Ovary (tissue), 9 donors: Measurements from ENCODE around the gene RPP25L. TPM values are rescaled to one million over a fixed set of nuclear protein-coding genes. Genes with fewer than 3 reads are reported as not detected.

Source experiments
- DNase-seq, 5 donors: peaks; one replicate each; pipeline ENCODE4 v3.0.0-alpha.2; 2019 to 2020
- H3K27ac ChIP-seq, 2 donors: fragments of 200-600 bp; one replicate each; pipeline versions ENCODE4 v1.5.1 to v1.8.0; 2019 to 2022
- H3K27me3 ChIP-seq: fragments of 200-600 bp; one replicate; pipeline ENCODE4 v1.8.0; 2022
- H3K36me3 ChIP-seq: fragments of 200-600 bp; sonication (generic); one replicate; pipeline ENCODE4 v1.5.1; 2019
- H3K4me1 ChIP-seq: one replicate; pipeline ENCODE4 v1.8.1; 2013; ENCODE audit warnings: mild to moderate bottlenecking, moderate library complexity; ENCODE audit not compliant: insufficient read depth
- H3K4me3 ChIP-seq: fragments of 200-600 bp; sonication (generic); one replicate; pipeline ENCODE4 v1.5.1; 2017
- H3K9me3 ChIP-seq, 2 donors: fragments of 200-600 bp in 1 of 2; sonication (generic) in 1 of 2; one replicate each; pipeline versions ENCODE4 v1.5.1 to v1.8.1; 2013 to 2019; ENCODE audit warnings: mild to moderate bottlenecking in 1 of 2, moderate library complexity in 1 of 2
- EP300 ChIP-seq: sonication (generic); formaldehyde crosslinking; IDR thresholded peaks from one replicate; pipeline ENCODE4 v1.6.1; 2017; ENCODE audit warnings: antibody characterized with exemption
- POLR2A ChIP-seq: fragments of 450-650 bp; IDR thresholded peaks from one replicate; pipeline ENCODE4 v1.6.1; 2017; ENCODE audit warnings: antibody characterized with exemption, mild to moderate bottlenecking, moderate library complexity
- WGBS, 3 donors: extraction: QIAGEN DNeasy Blood & Tissue Kit in 1 of 3; methylation state at CpG; one replicate each; pipeline versions ENCODE4 v1.1.5 to v1.1.7; 2013 to 2017; 5-methylcytosine and 5-hydroxymethylcytosine counted together
- intact Hi-C, 4 donors: fragments of 100-400 bp; cut with DNase I; formaldehyde crosslinking; loops; one replicate each; pipeline versions ENCODE4 v1.11.0 to v1.15.1; 2022 to 2023
- polyA plus RNA-seq, 2 donors: library from polyadenylated mRNA; stranded (reverse); fragments of 200-250 nt in 1 of 2; fragments of 350-450 nt in 1 of 2; fragmentation: Illumina TruSeq in 1 of 2; extraction: RNeasy Lipid Tissue Mini Kit (QIAGEN cat#74804) in 1 of 2; gene quantifications; one replicate each; pipeline ENCODE4 v1.2.3, GENCODE V29; 2013 to 2014
- total RNA-seq, 7 donors: library from RNA; depleted of rRNA in 2 of 7; stranded (reverse); fragments of >200 nt in 2 of 7; fragmentation: NEBNext Ultra II Directional in 3 of 7; extraction: Animal tissue kit (Norgen Biotek cat#: 25700) in 3 of 7; gene quantifications; one replicate each; pipeline versions ENCODE4 v1.1.0 to v1.2.4, GENCODE V29; 2016 to 2023
- TF ChIP-seq, protein P1 (sequence below), 3 donors: fragments of 450-650 bp in 2 of 3; fragments of 200-600 bp in 1 of 3; IDR thresholded peaks; one replicate each; pipeline versions ENCODE4 v1.5.1 to v1.8.0; 2016 to 2022; ENCODE audit warnings: antibody characterized with exemption in 3 of 3, mild to moderate bottlenecking in 1 of 3
- donor health status: DM: no; HTN: no; CAD: no; lungs with moderate emphysema.
- donor health status: DM: no; HTN: no; CAD: no.
- donor health status: Bipolar disorder and iron deficiency.
- donor health status: DM: yes; HTN: yes; CAD: no.
- donor health status: DM: no; HTN: no; CAD: no.
- donor health status: DM: yes; HTN: yes; CAD: no.

The RPP25L gene
- total and polyA plus RNA-seq, 9 donors, result 5.4 to 28.8 (median 20.6) TPM

DNA sequence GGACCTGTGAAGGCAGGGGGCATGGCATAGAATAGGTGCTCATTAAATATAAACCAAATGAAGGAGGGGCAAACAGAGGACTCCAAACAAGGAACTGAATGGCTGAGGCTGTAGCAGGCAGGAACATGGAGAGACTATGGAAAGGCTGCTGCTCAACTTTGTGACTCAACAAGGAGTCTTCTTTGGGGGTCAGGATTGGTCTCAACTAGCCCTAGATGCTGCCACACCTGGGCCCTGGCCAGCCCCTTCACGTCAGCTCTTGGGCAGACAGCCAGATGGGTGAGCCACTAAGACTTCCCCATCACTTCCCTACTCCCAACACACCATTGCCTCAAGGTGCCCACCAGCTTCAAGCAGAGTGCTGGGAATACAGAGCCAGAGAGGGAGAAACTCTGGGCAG is 11.0 kb downstream of the RPP25L start:
- H3K36me3 ChIP-seq, result no peaks in the 10 kb centered on the region
- H3K9me3 ChIP-seq, result no peaks in the 10 kb centered on the region
- no peak overlapping the region for H3K27ac ChIP-seq
- DNase-seq, result no peak
- intact Hi-C loops, result loop anchor here (5.0 to 10.0 kb wide), 3 partner anchors 194 to 266 kb away; no protein-coding TSS in a partner anchor
- 26 to 58% (median 35%) methylated on average over 1 of the region's 1 CpG for WGBS, 3 donors
- no peaks in the 10 kb centered on the region for H3K4me1 ChIP-seq
- H3K4me3 ChIP-seq, result no peak overlapping the region
- H3K27me3 ChIP-seq, result no peaks in the 10 kb centered on the region
- TF ChIP-seq POLR2A (no peak), EP300 (no peak)
- TF ChIP-seq, protein P1, sequence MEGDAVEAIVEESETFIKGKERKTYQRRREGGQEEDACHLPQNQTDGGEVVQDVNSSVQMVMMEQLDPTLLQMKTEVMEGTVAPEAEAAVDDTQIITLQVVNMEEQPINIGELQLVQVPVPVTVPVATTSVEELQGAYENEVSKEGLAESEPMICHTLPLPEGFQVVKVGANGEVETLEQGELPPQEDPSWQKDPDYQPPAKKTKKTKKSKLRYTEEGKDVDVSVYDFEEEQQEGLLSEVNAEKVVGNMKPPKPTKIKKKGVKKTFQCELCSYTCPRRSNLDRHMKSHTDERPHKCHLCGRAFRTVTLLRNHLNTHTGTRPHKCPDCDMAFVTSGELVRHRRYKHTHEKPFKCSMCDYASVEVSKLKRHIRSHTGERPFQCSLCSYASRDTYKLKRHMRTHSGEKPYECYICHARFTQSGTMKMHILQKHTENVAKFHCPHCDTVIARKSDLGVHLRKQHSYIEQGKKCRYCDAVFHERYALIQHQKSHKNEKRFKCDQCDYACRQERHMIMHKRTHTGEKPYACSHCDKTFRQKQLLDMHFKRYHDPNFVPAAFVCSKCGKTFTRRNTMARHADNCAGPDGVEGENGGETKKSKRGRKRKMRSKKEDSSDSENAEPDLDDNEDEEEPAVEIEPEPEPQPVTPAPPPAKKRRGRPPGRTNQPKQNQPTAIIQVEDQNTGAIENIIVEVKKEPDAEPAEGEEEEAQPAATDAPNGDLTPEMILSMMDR (IDR thresholded peaks at IDR 0.05), result no peak

DNA sequence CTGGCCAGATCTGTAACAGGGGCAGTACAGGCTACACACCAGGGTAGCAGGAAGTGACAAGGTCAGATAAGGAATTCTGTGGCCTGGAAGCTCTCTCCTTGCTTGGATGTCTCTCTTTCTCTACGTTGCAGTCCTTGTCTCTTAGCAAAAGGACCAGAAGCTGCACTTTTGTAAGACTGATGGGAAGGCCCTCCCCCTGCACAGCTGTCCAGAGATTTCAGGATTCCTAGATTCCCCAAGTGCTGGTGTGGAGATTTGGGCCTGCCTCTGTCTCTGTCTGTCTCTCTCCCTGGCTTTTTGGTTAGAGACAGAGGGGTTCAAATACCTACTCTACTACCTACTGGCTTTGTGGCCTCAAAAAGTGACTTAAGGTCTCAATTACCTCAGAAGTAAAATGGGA is 12.4 kb downstream of the RPP25L start:
- DNase-seq, result no peak
- intact Hi-C loops, result no loop called here
- no peaks in the 10 kb centered on the region for H3K36me3 ChIP-seq
- H3K27me3 ChIP-seq, result no peaks in the 10 kb centered on the region
- no peak for TF ChIP-seq EP300
- no peak overlapping the region for H3K27ac ChIP-seq
- no peaks in the 10 kb centered on the region for H3K4me1 ChIP-seq
- no peak overlapping the region for H3K4me3 ChIP-seq
- 33 to 58% (median 39%) methylated on average over 1 of the region's 1 CpG for WGBS, 3 donors
- no peaks in the 10 kb centered on the region for H3K9me3 ChIP-seq

DNA sequence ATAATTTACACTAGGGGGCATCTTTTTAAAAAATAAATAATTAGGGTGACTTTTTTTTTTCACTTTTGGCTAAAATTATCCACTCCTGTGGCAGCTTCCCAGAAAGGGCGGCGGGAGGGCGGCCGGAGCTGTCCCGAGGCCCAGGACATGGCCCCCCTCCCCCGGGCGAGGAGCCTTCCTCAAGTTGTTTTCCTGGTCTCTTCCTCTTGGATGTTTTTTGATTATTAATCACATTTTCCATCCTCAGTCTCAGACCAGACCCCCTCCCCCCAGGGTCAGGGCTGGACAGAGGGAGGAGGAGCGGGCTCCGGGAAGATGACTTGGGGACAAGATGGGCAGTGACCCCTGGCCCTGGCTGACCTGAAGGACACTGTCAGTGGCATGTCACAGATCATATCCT is 17.7 kb downstream of the RPP25L start:
- Histone ChIP-seq H3K4me1 (peaks cover 3% of the 10 kb centered on the region), H3K27ac (peak overlapping the region; percentile 60 to 61), H3K9me3 (no peaks in the 10 kb centered on the region), H3K27me3 (no peaks in the 10 kb centered on the region), H3K4me3 (no peak overlapping the region), H3K36me3 (no peaks in the 10 kb centered on the region)
- peak in 4 of 5 donors; percentile 56 to 80 (median 74) for DNase-seq
- 24 to 29% (median 27%) methylated on average over 9 of the region's 9 CpGs for WGBS, 3 donors
- TF ChIP-seq, protein P1 (IDR thresholded peaks at IDR 0.05), result no peak
- TF ChIP-seq EP300, result no peak
- TF ChIP-seq POLR2A, result no peak
- intact Hi-C loops, result loop anchor here in 2 of 4 donors (5.0 kb wide), 3 partner anchors 47 to 192 kb away; no protein-coding TSS in a partner anchor

DNA sequence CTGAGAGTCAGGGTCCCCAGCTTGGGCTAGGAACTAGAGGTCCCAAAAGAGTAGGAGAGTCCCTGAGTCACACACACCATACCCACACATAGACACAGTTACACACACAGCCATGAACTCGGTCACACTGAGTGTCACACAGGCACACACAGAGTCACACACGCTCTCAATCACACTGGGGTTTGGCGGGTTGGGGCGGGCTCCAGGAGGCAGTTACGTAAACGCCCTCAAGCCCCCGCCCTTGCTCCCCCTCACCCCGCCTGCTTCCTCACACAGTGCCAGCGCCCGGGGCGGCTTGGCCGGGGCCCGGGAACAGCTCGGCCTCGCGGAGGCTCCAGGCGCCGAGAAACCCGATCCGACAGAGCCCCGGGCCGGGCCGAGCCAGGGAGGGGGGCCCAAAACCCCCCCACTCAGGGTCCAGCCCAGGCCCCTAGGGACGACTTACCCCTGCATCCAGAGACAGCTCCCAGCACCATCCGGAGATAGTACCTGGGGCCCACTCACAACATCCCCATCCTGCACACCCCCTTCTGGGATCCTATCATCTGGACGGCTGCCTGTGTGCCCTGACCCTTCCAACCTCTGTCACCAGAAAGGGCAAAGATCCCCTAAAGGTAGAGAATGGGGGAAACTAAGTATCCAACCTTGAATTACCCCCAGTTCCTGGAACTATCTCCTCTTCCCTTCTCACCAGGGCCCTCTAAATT is 18.8 kb downstream of the RPP25L start:
- H3K4me1 ChIP-seq, result peaks cover 3% of the 10 kb centered on the region

More for the DNA sequence above, 18.8 kb downstream of the RPP25L start:
- peak; percentile 79 to 93 (median 82) for DNase-seq
- Histone ChIP-seq H3K36me3 (no peaks in the 10 kb centered on the region), H3K4me3 (no peak overlapping the region), H3K9me3 (no peaks in the 10 kb centered on the region), H3K27ac (peak overlapping the region; percentile 60 to 61), H3K27me3 (no peaks in the 10 kb centered on the region)
- no peak for TF ChIP-seq EP300
- TF ChIP-seq POLR2A, result no peak
- TF ChIP-seq, protein P1 (IDR thresholded peaks at IDR 0.05), result no peak
- WGBS, 3 donors, result 6 to 7% (median 7%) methylated on average over 17 to 26 of the region's 26 CpGs
- intact Hi-C loops, result loop anchor here in 3 of 4 donors (2.0 to 5.0 kb wide), 4 partner anchors 44 to 191 kb away; no protein-coding TSS in a partner anchor
